Measurements from ENCODE around the gene IFNA5. TPM values are rescaled to one million over a fixed set of nuclear protein-coding genes. Genes with fewer than 3 reads are reported as not detected.

IFNA5 gene
- total and polyA plus RNA-seq, 2 of the 8 experiments (the other 6 are each of a cell fraction or from before 2014, with no cell fraction given): not detected

GRCh38 chr9:21350787-21351186 is 45.7 kb upstream of the IFNA5 start, which contains the start of gene IFNA6:
IFNA6 (minus strand) TSS chr9:21350887; CDS start chr9:21350887, 0 bp downstream.
- Histone ChIP-seq H3K9me3 (ENCODE audit: insufficient read depth in 2 of 2, low read depth in 1 of 2, low read length in 1 of 2) (peaks cover 0 to 4% of the 10 kb centered on the region in 2 experiments; a peak in 1 of 4 replicates), H3K23ac (ENCODE audit: insufficient read length) (no peak within 1 kb of the TSS), H2BK20ac (ENCODE audit: low read length) (no peak within 1 kb of the TSS), H2BK120ac (replicated peaks; ENCODE audit: low read depth, low read length) (no peak within 1 kb of the TSS), H4K5ac (ENCODE audit: insufficient read length, low read depth, low read length) (no peak within 1 kb of the TSS), H2BK5ac (ENCODE audit: low read depth, low read length) (no peak within 1 kb of the TSS), H4K8ac (ENCODE audit: extremely low read depth, insufficient read depth, low read length) (no peak within 1 kb of the TSS), H3K4me3 (ENCODE audit: extremely low read depth in 1 of 4, insufficient read depth in 2 of 4, low read depth in 3 of 4, low read length in 4 of 4) (no peak within 1 kb of the TSS), H3K56ac (replicated peaks; ENCODE audit: insufficient read length, low read depth, low read length) (no peak within 1 kb of the TSS), H3K27me3 (replicated peaks in 1 of 4; ENCODE audit: control insufficient read depth in 3 of 4, extremely low read depth in 1 of 4, insufficient read depth in 3 of 4, low read length in 3 of 4) (no peaks in the 10 kb centered on the region), H3K9ac (replicated peaks in 1 of 4; ENCODE audit: extremely low read depth in 1 of 4, low read depth in 3 of 4, low read length in 3 of 4) (no peak within 1 kb of the TSS), H3K18ac (ENCODE audit: extremely low read depth, low read length) (no peak within 1 kb of the TSS), H2AK5ac (ENCODE audit: low read depth, low read length) (no peak within 1 kb of the TSS), H2BK12ac (ENCODE audit: low read depth, low read length) (no peak within 1 kb of the TSS), H3K4me2 (ENCODE audit: insufficient read depth in 1 of 2, low read depth in 2 of 2, low read length in 2 of 2) (no peak within 1 kb of the TSS), H4K91ac (replicated peaks; ENCODE audit: insufficient read length, low read length) (no peak within 1 kb of the TSS), H3K4ac (replicated peaks; ENCODE audit: insufficient read length, low read depth, low read length) (no peak within 1 kb of the TSS), H3K4me1 (replicated peaks in 1 of 4; ENCODE audit: control insufficient read depth in 3 of 4, insufficient read depth in 4 of 4, low read length in 3 of 4) (no peaks in the 10 kb centered on the region), H3K14ac (ENCODE audit: insufficient read length) (no peak within 1 kb of the TSS), H2AFZ (ENCODE audit: low read length) (no peak within 1 kb of the TSS), H3K23me2 (ENCODE audit: low read depth, low read length) (no peaks in the 10 kb centered on the region), H3K27ac (ENCODE audit: low read depth, low read length) (no peak within 1 kb of the TSS), H3K79me1 (ENCODE audit: low read depth, low read length) (no peaks in the 10 kb centered on the region), H3K36me3 (ENCODE audit: control insufficient read depth in 2 of 4, insufficient read depth in 4 of 4, low read length in 3 of 4) (no peaks in the 10 kb centered on the region), H4K20me1 (replicated peaks in 1 of 2; ENCODE audit: control insufficient read depth in 1 of 2, insufficient read depth in 2 of 2, low read length in 2 of 2) (no peaks in the 10 kb centered on the region), H2BK15ac (ENCODE audit: low read length) (no peak within 1 kb of the TSS), H3K79me2 (ENCODE audit: control insufficient read depth in 1 of 2, insufficient read depth in 2 of 2, low read length in 2 of 2) (no peaks in the 10 kb centered on the region)
- TF ChIP-seq SIRT6 (IDR thresholded peaks at IDR 0.05; ENCODE audit: low read length) (no peak), EGR1 (IDR thresholded peaks at IDR 0.05; ENCODE audit: borderline replicate concordance, low read depth, low read length) (no peak)
- CTCF ChIA-PET (ENCODE audit: partially characterized antibody): interaction anchor here (1.3 kb wide), 1 partner anchor 41 kb away, joined by 3 read pairs; no protein-coding TSS in a partner anchor
- POLR2A ChIA-PET (ENCODE audit: partially characterized antibody): no interaction called here
- WGBS, 2 experiments (ENCODE audit: extremely low coverage in 1 of 2, insufficient coverage in 1 of 2, insufficient read length in 1 of 2, insufficient replicate concordance in 2 of 2, low coverage in 1 of 2, low lambda C conversion rate in 2 of 2, missing lambda C conversion rate in 1 of 2): 100% methylated on average over 1 of the region's 1 CpG; no CpG with 5 or more reads in 1 of the 2 experiments
- FAIRE-seq (no peak), DNase-seq (ENCODE audit: low read depth in 1 of 2, low spot score in 2 of 2) (no peak)
